ENCODE measurements around the gene DARS2. TPM values are rescaled to one million over a fixed set of nuclear protein-coding genes. Genes with fewer than 3 reads are reported as not detected.

The DARS2 gene
- total and polyA plus RNA-seq, 2 of the 4 experiments (the other 2 are of a cell fraction): 14.8 to 18.8 TPM

DNA sequence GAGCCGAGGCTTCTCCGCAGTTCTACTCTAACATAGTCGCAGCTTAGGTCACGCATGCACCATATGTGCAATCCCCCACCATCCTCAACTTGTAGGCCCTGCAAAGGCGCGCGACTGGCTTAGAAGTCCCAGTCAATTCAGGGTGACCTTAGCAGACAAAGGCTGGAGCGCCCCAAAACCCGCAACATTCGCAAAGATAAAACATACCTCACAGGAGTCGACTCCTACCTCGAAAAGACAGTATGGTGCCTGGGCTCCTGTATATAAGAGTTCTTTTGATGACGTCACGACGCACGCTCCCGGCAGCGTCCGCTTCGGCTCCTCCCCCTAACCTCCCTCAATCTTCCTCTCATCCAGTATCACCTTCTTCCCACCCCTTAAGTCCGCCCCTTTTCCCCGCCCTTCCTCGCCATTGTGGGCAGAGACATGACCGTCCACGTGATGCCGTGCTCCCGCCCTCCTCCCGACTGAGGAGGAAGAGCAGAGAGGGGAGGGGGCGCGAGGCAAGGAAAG is 43.3 kb downstream of the DARS2 start, which contains the start of gene GAS5 (continued):
- no peak for TF ChIP-seq RAD21 (IDR thresholded peaks at IDR 0.05; ENCODE audit: low read length)

DNA sequence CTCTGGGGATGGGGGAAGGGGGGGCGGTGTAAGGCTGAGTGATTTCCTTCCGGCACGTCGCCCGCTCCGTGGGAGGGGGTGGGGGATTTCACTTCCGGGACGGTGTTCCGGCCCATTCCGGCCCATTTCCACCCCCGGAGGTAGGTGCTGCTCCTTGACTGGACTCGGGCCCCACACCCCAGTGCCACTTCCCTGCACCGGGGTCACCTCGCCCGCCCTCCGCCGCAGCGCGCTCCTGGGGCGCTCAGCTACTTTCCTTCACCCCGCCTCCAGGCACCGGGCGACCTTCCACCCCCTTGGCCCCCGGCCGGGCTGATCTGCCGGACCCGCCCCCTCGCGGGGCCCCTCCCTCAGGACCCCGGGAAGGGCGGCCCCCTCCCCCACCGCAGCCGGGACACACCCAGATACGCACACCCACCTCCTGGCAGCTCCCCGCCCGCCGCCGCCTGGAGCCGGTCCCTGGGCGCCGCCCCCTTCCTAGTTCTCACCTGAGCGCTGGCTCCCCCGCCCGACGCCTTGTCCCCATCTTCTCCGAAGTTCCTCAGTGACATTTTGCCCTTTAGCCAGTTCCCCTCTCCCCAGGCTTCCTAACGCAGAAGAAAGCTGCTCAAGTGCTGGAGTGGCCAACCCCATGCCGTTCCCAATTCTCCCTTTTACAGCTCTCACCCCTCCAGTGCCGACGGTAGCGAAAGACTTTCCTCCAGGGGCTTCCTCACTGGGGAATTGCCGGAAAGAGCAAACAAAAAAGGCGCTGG is 44.0 kb downstream of the DARS2 start, which contains the start of gene ZBTB37:
Gene ZBTB37, plus strand, starts transcription at position 115 of the 755 bp plus-strand sequence. CDS start 1,846 bp downstream, outside the sequence.
- ATAC-seq (ENCODE audit: low read depth) (peak; percentile 52), DNase-seq (peak; percentile 38)
- ChIA-PET CTCF (no interaction called here), POLR2A (ENCODE audit: unreplicated experiment) (interaction anchor here (0.5 to 0.7 kb wide), 9 partner anchors 10 to 1683 kb away, joined by 3 to 15 read pairs (median 4); no protein-coding TSS in a partner anchor)
- dilution Hi-C loops (cut with HindIII; ENCODE audit: low sequenced_read_pairs, unreplicated experiment) (no loop called here), intact Hi-C loops (cut with micrococcal nuclease) (loop anchor here (1.0 to 5.0 kb wide), 3 partner anchors 291 to 1121 kb away; partner anchors contain the start of gene RABGAP1L), in situ Hi-C loops (cut with MboI; ENCODE audit: low sequenced_read_pairs) (no loop called here)
- Histone ChIP-seq H4K8ac (ENCODE audit: low read depth in 2 of 2, low read length in 2 of 2) (peak within 1 kb of the TSS; percentile 79 to 85), H3K4me2 (ENCODE audit: low read depth, low read length) (peak within 1 kb of the TSS; percentile 86), H2AFZ (replicated peaks; ENCODE audit: low read length, poor library complexity) (peak within 1 kb of the TSS; percentile 96), H2AK5ac (ENCODE audit: low read depth, low read length) (peak within 1 kb of the TSS; percentile 94), H3K4me1 (ENCODE audit: control insufficient read depth, insufficient read depth, low read length) (no peaks in the 10 kb centered on the region; the same call in 1 of the 2 replicates), H2AK9ac (replicated peaks; ENCODE audit: low read depth, low read length, poor library complexity) (peak within 1 kb of the TSS; percentile 95), H3K56ac (ENCODE audit: extremely low read depth, insufficient read depth, low read length) (peak within 1 kb of the TSS; percentile 78), H3K36me3 (ENCODE audit: control insufficient read depth, insufficient read depth, low read length) (peaks cover 40% of the 10 kb centered on the region), H3K79me1 (ENCODE audit: low read depth in 1 of 2, low read length in 2 of 2) (peaks cover 12 to 60% of the 10 kb centered on the region in 2 experiments; a peak in 3 of 4 replicates), H3K4ac (ENCODE audit: low read depth, low read length) (peak within 1 kb of the TSS; percentile 97), H4K91ac (ENCODE audit: insufficient read depth, low read depth, low read length) (peak within 1 kb of the TSS; percentile 80), H2BK120ac (ENCODE audit: low read depth, low read length) (peak within 1 kb of the TSS; percentile 74), H2BK5ac (ENCODE audit: low read depth, low read length, poor library complexity, severe bottlenecking) (peak within 1 kb of the TSS; percentile 76), H3K27me3 (ENCODE audit: control insufficient read depth, insufficient read depth, low read length) (no peaks in the 10 kb centered on the region), H2BK15ac (ENCODE audit: low read depth, low read length) (no peak within 1 kb of the TSS), H4K5ac (ENCODE audit: low read depth, low read length) (peak within 1 kb of the TSS; percentile 58), H3K9ac (ENCODE audit: low read depth, low read length) (peak within 1 kb of the TSS; percentile 88), H3K23ac (ENCODE audit: low read depth, low read length) (peak within 1 kb of the TSS; percentile 96), H3K27ac (ENCODE audit: insufficient read depth, low read length) (peak within 1 kb of the TSS; percentile 80), H3K9me1 (ENCODE audit: insufficient read depth, low read length) (no peaks in the 10 kb centered on the region), H3K18ac (ENCODE audit: low read depth, low read length) (peak within 1 kb of the TSS; percentile 28), H3K9me3 (ENCODE audit: control insufficient read depth, insufficient read depth, low read length) (no peaks in the 10 kb centered on the region), H3K4me3 (ENCODE audit: insufficient read depth, low read depth, low read length) (peak within 1 kb of the TSS; percentile 70), H2BK20ac (ENCODE audit: low read depth, low read length) (no peak within 1 kb of the TSS), H3K14ac (replicated peaks; ENCODE audit: low read depth, low read length) (peak within 1 kb of the TSS; percentile 99), H4K20me1 (ENCODE audit: insufficient read depth, low read length) (peaks cover 43% of the 10 kb centered on the region)
- BruUV-seq (replicated peaks): no TSS peak
- WGBS, 2 experiments (ENCODE audit: extremely low coverage in 2 of 2, insufficient read length in 1 of 2): 4% methylated on average over 9 of the region's 53 CpGs; no CpG with 5 or more reads in 1 of the 2 experiments
- TF ChIP-seq RAD21 (IDR thresholded peaks at IDR 0.05; ENCODE audit: low read length): no peak
